ENCODE results near the gene PEX1.
"Not testable (repeated sequence)": the region's sequence is repeated elsewhere in the genome, so short reads cannot be mapped to it uniquely, and the experiment has no call there.

The PEX1 gene

GRCh38 chr7:92550194-92550593 is 21.9 kb upstream of the PEX1 start:
- Histone ChIP-seq H4K20me1 (ENCODE audit: insufficient read depth) (no peaks in the 10 kb centered on the region), H3K79me2 (ENCODE audit: insufficient read depth, low read depth) (no peaks in the 10 kb centered on the region), H3K4me1 (ENCODE audit: low read depth, poor library complexity, severe bottlenecking) (no peaks in the 10 kb centered on the region), H3K4me2 (no peak overlapping the region), H3K9ac (no peak overlapping the region), H2AFZ (ENCODE audit: low read depth) (no peak overlapping the region), H3K27me3 (ENCODE audit: insufficient read depth, low read depth) (no peaks in the 10 kb centered on the region), H3K4me3 (IDR thresholded peaks at IDR 0.05; ENCODE audit: insufficient read depth, low read depth, low read length) (no peak overlapping the region), H3K36me3 (ENCODE audit: insufficient read depth) (no peaks in the 10 kb centered on the region), H3K27ac (no peak overlapping the region)
- no peak for TF ChIP-seq CTCF (conservative IDR thresholded peaks at IDR 0.05; ENCODE audit: low read depth, low read length)

- no peak overlapping the region for H3K4me3 ChIP-seq (IDR thresholded peaks at IDR 0.05; ENCODE audit: insufficient read depth, low read depth, low read length)
- no peak overlapping the region for H3K27ac ChIP-seq
- H4K20me1 ChIP-seq (ENCODE audit: insufficient read depth), result no peaks in the 10 kb centered on the region
- H3K27me3 ChIP-seq (ENCODE audit: insufficient read depth, low read depth), result no peaks in the 10 kb centered on the region
- H2AFZ ChIP-seq (ENCODE audit: low read depth), result no peak overlapping the region
- TF ChIP-seq CTCF (conservative IDR thresholded peaks at IDR 0.05; ENCODE audit: low read depth, low read length), result no peak
- no peaks in the 10 kb centered on the region for H3K36me3 ChIP-seq (ENCODE audit: insufficient read depth)
- no peak overlapping the region for H3K4me2 ChIP-seq
- no peaks in the 10 kb centered on the region for H3K79me2 ChIP-seq (ENCODE audit: insufficient read depth, low read depth)
- H3K4me1 ChIP-seq (ENCODE audit: low read depth, poor library complexity, severe bottlenecking), result no peaks in the 10 kb centered on the region
- no peak overlapping the region for H3K9ac ChIP-seq
Measured at GRCh38 chr7:92547579-92547978, 19.3 kb upstream of the PEX1 start.

GRCh38 chr7:92546856-92547497 is 18.7 kb upstream of the PEX1 start:
- Histone ChIP-seq H2AFZ (ENCODE audit: low read depth) (no peak overlapping the region), H3K4me2 (no peak overlapping the region), H3K79me2 (ENCODE audit: insufficient read depth, low read depth) (no peaks in the 10 kb centered on the region), H4K20me1 (ENCODE audit: insufficient read depth) (no peaks in the 10 kb centered on the region), H3K4me1 (ENCODE audit: low read depth, poor library complexity, severe bottlenecking) (no peaks in the 10 kb centered on the region), H3K27me3 (ENCODE audit: insufficient read depth, low read depth) (no peaks in the 10 kb centered on the region), H3K9ac (no peak overlapping the region), H3K36me3 (ENCODE audit: insufficient read depth) (no peaks in the 10 kb centered on the region), H3K27ac (no peak overlapping the region), H3K4me3 (IDR thresholded peaks at IDR 0.05; ENCODE audit: insufficient read depth, low read depth, low read length) (no peak overlapping the region)
- TF ChIP-seq CTCF (conservative IDR thresholded peaks at IDR 0.05; ENCODE audit: low read depth, low read length), result no peak

- not testable (repeated sequence) for H2AFZ ChIP-seq (ENCODE audit: low read depth); H4K20me1 ChIP-seq (ENCODE audit: insufficient read depth); H3K4me2 ChIP-seq; H3K4me3 ChIP-seq (IDR thresholded peaks at IDR 0.05; ENCODE audit: insufficient read depth, low read depth, low read length); H3K27me3 ChIP-seq (ENCODE audit: insufficient read depth, low read depth); H3K4me1 ChIP-seq (ENCODE audit: low read depth, poor library complexity, severe bottlenecking); H3K79me2 ChIP-seq (ENCODE audit: insufficient read depth, low read depth); H3K27ac ChIP-seq; H3K36me3 ChIP-seq (ENCODE audit: insufficient read depth); H3K9ac ChIP-seq
Measured at GRCh38 chr7:92545116-92545515, 16.8 kb upstream of the PEX1 start.

GRCh38 chr7:92543542-92543941 is 15.2 kb upstream of the PEX1 start:
- H2AFZ ChIP-seq (ENCODE audit: low read depth); H3K4me2 ChIP-seq; H3K27ac ChIP-seq; H4K20me1 ChIP-seq (ENCODE audit: insufficient read depth); H3K36me3 ChIP-seq (ENCODE audit: insufficient read depth); H3K4me3 ChIP-seq (IDR thresholded peaks at IDR 0.05; ENCODE audit: insufficient read depth, low read depth, low read length); H3K4me1 ChIP-seq (ENCODE audit: low read depth, poor library complexity, severe bottlenecking); H3K79me2 ChIP-seq (ENCODE audit: insufficient read depth, low read depth); H3K9ac ChIP-seq; H3K27me3 ChIP-seq (ENCODE audit: insufficient read depth, low read depth): not testable (repeated sequence)

Data from KMS-11 (cell line).